ENCODE data around the gene ATP6V1C2. TPM values are rescaled to one million over a fixed set of nuclear protein-coding genes. Genes with fewer than 3 reads are reported as not detected.
"Not testable (repeated sequence)": the region's sequence is repeated elsewhere in the genome, so short reads cannot be mapped to it uniquely, and the experiment has no call there.

ATP6V1C2 gene
- total RNA-seq, 1 donor from 2014 or later = not detected

DNA sequence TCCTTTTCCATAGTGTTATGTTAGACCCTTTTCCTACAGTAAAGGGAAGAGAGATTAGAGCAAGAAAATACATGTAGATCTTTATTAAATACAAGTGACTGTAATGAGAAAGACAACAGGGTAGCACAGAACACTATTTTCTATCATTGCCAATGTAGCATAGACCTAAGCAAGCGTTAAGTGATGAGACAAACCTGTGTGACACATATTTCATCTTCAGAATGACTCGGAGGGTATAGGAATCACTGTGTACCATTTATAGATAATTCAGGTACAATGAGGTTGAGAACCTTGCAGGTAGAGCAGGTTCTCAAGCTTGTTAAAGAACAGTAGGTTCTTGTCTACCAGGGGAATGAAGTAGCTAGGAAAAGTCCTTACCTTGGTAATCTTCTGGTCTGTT is 75.3 kb downstream of the ATP6V1C2 start:
- H3K4me1 Mint-ChIP-seq (ENCODE audit: low read depth) = peaks cover 8% of the 10 kb centered on the region
- H3K4me3 Mint-ChIP-seq (ENCODE audit: unreplicated experiment) = no peak overlapping the region
- TF ChIP-seq CTCF (IDR thresholded peaks at IDR 0.05) = no peak
- H3K36me3 Mint-ChIP-seq (ENCODE audit: low read depth) = peaks cover 22% of the 10 kb centered on the region
- H3K9me3 Mint-ChIP-seq (ENCODE audit: low read depth) = no peaks in the 10 kb centered on the region
- no peak overlapping the region for H3K27ac Mint-ChIP-seq (ENCODE audit: unreplicated experiment)
- H3K27me3 Mint-ChIP-seq (ENCODE audit: low read depth) = no peaks in the 10 kb centered on the region
- no peak for DNase-seq (ENCODE audit: low spot score)

- H3K4me3 Mint-ChIP-seq (ENCODE audit: unreplicated experiment) = no peak overlapping the region
- no peaks in the 10 kb centered on the region for H3K27me3 Mint-ChIP-seq (ENCODE audit: low read depth)
- DNase-seq (ENCODE audit: low spot score) = no peak
- peaks cover 13% of the 10 kb centered on the region for H3K36me3 Mint-ChIP-seq (ENCODE audit: low read depth)
- H3K4me1 Mint-ChIP-seq (ENCODE audit: low read depth) = peaks cover 5% of the 10 kb centered on the region
- H3K9me3 Mint-ChIP-seq (ENCODE audit: low read depth) = no peaks in the 10 kb centered on the region
- TF ChIP-seq CTCF (IDR thresholded peaks at IDR 0.05) = peak; percentile 42
- H3K27ac Mint-ChIP-seq (ENCODE audit: unreplicated experiment) = no peak overlapping the region
Measured at GRCh38 chr2:10798783-10799182, 77.4 kb downstream of the ATP6V1C2 start.

GRCh38 chr2:10800163-10800562 is 78.7 kb downstream of the ATP6V1C2 start:
- Mint-ChIP-seq H3K4me1 (ENCODE audit: low read depth) (peaks cover 5% of the 10 kb centered on the region), H3K27me3 (ENCODE audit: low read depth) (no peaks in the 10 kb centered on the region), H3K4me3 (ENCODE audit: unreplicated experiment) (no peak overlapping the region), H3K27ac (ENCODE audit: unreplicated experiment) (no peak overlapping the region), H3K9me3 (ENCODE audit: low read depth) (no peaks in the 10 kb centered on the region), H3K36me3 (ENCODE audit: low read depth) (peaks cover 13% of the 10 kb centered on the region)
- TF ChIP-seq CTCF (IDR thresholded peaks at IDR 0.05) = no peak
- no peak for DNase-seq (ENCODE audit: low spot score)

DNA sequence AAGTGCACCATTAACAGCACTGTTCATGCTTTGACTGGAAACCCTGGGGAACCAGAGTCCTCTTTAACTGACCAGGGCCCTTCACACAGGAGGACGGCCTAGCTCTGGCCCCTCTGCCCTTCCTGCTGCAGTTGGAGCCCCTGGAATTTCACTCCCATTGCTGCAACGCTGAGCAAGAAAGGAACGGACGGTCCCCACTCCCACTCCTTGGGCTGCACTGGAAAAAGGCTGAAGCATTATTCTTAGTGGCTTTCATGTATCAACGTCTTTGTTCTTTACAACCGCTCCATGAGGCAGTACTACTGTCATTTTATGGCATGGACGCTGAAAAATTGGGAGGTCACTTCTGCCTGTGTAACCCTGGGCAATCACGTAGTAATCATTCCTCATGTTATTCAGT is 81.2 kb downstream of the ATP6V1C2 start:
- Mint-ChIP-seq H3K27ac (ENCODE audit: unreplicated experiment) (no peak overlapping the region), H3K27me3 (ENCODE audit: low read depth) (no peaks in the 10 kb centered on the region), H3K36me3 (ENCODE audit: low read depth) (peaks cover 4% of the 10 kb centered on the region), H3K9me3 (ENCODE audit: low read depth) (no peaks in the 10 kb centered on the region), H3K4me3 (ENCODE audit: unreplicated experiment) (no peak overlapping the region), H3K4me1 (ENCODE audit: low read depth) (peaks cover 5% of the 10 kb centered on the region)
- no peak for TF ChIP-seq CTCF (IDR thresholded peaks at IDR 0.05)
- no peak for DNase-seq (ENCODE audit: low spot score)

DNA sequence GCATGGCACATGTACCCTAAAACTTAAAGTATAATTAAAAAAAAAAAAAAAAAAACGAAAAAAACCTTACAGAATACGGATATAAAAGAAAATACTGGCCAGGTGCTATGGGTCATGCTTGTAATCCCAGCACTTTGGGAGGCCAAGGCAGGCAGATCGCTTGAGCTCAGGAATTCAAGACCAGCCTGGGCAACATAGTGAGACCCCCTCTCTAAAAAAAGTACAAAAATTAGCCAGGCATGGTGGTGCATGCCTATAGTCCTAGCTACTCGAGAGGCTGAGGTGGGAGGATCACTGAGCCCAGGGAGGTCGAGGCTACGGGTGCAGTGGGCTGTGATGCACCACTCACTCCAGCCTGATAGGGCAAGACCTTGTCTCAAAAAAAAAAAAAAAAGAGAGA is 84.6 kb downstream of the ATP6V1C2 start:
- not testable (repeated sequence) for H3K9me3 Mint-ChIP-seq (ENCODE audit: low read depth); H3K36me3 Mint-ChIP-seq (ENCODE audit: low read depth); H3K4me3 Mint-ChIP-seq (ENCODE audit: unreplicated experiment); DNase-seq (ENCODE audit: low spot score); H3K27me3 Mint-ChIP-seq (ENCODE audit: low read depth); H3K27ac Mint-ChIP-seq (ENCODE audit: unreplicated experiment)
- peaks cover 27% of the 10 kb centered on the region for H3K4me1 Mint-ChIP-seq (ENCODE audit: low read depth)

GRCh38 chr2:10806543-10806942 is 85.1 kb downstream of the ATP6V1C2 start:
- Mint-ChIP-seq H3K4me1 (ENCODE audit: low read depth) (peaks cover 32% of the 10 kb centered on the region), H3K27me3 (ENCODE audit: low read depth) (no peaks in the 10 kb centered on the region), H3K9me3 (ENCODE audit: low read depth) (no peaks in the 10 kb centered on the region), H3K4me3 (ENCODE audit: unreplicated experiment) (no peak overlapping the region), H3K36me3 (ENCODE audit: low read depth) (peaks cover 2% of the 10 kb centered on the region), H3K27ac (ENCODE audit: unreplicated experiment) (peak overlapping the region; percentile 36)
- no peak for DNase-seq (ENCODE audit: low spot score)
- TF ChIP-seq CTCF (IDR thresholded peaks at IDR 0.05) = no peak
